Measurements from ENCODE around the gene PWWP2B.

PWWP2B gene

DNA sequence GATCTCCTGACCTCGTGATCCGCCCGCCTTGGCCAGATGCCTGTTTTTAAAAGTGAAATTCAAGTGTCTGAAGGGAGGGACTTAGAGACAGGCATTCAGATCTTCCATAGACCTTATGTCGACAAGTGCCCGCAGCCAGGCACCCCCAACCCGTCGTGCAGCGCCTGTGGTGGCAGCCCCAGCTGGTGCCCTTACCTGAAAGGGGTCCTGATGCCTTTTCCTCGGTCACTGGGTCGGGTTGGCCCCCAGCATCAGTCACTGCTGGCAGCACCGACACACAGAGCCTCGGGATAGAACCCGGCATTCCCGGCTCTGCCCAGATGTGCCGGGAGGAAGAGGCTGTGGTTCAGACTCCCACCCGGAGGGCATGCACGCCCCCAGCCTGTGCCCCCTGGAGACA lies 41.7 kb upstream of the PWWP2B start:
- H3K27me3 ChIP-seq (ENCODE audit: control insufficient read depth in 1 of 2, insufficient read depth in 2 of 2, low read length in 2 of 2): no peaks in the 10 kb centered on the region
- no peaks in the 10 kb centered on the region for H3K36me3 ChIP-seq (ENCODE audit: insufficient read depth, low read length)
- H3K27ac ChIP-seq (ENCODE audit: low read depth, low read length): no peak overlapping the region
- no peak overlapping the region for H3K4me3 ChIP-seq (ENCODE audit: low read depth in 1 of 2, low read length in 2 of 2)
- no peaks in the 10 kb centered on the region for H3K4me1 ChIP-seq (ENCODE audit: insufficient read depth, low read length)
- no peaks in the 10 kb centered on the region for H3K9me3 ChIP-seq (ENCODE audit: low read length)
- H3K9ac ChIP-seq (ENCODE audit: low read length): no peak overlapping the region

DNA sequence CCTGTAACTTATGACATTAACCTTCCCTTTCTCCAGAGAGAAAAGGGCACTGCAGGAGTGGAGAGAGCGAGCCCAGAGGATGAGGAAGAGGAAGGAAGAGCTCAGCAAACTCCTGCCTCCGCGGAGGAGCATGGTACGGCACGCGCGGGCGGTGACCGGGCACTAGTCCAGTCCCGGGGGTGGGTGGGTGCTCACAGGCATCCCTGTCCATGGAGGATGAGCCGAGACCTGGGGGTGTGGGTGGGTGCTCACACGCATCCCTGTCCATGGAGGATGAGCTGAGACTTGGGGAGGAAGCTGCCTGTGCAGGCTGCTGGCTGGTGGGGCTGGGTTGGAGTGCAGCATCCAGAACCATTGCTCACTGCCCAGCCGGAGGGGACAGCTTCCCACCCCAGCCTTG lies 41.2 kb upstream of the PWWP2B start:
- H3K36me3 ChIP-seq (ENCODE audit: insufficient read depth, low read length): no peaks in the 10 kb centered on the region
- H3K4me1 ChIP-seq (ENCODE audit: insufficient read depth, low read length): no peaks in the 10 kb centered on the region
- no peaks in the 10 kb centered on the region for H3K9me3 ChIP-seq (ENCODE audit: low read length)
- H3K27ac ChIP-seq (ENCODE audit: low read depth, low read length): no peak overlapping the region
- H3K27me3 ChIP-seq (ENCODE audit: control insufficient read depth in 1 of 2, insufficient read depth in 2 of 2, low read length in 2 of 2): no peaks in the 10 kb centered on the region
- H3K9ac ChIP-seq (ENCODE audit: low read length): no peak overlapping the region
- no peak overlapping the region for H3K4me3 ChIP-seq (ENCODE audit: low read depth in 1 of 2, low read length in 2 of 2)

GRCh38 chr10:132356621-132357195 lies 40.3 kb upstream of the PWWP2B start:
- H3K9me3 ChIP-seq (ENCODE audit: low read length): no peaks in the 10 kb centered on the region
- H3K4me3 ChIP-seq (ENCODE audit: low read depth in 1 of 2, low read length in 2 of 2): no peak overlapping the region
- H3K27me3 ChIP-seq (ENCODE audit: control insufficient read depth in 1 of 2, insufficient read depth in 2 of 2, low read length in 2 of 2): no peaks in the 10 kb centered on the region
- H3K27ac ChIP-seq (ENCODE audit: low read depth, low read length): no peak overlapping the region
- no peaks in the 10 kb centered on the region for H3K36me3 ChIP-seq (ENCODE audit: insufficient read depth, low read length)
- H3K4me1 ChIP-seq (ENCODE audit: insufficient read depth, low read length): no peaks in the 10 kb centered on the region
- H3K9ac ChIP-seq (ENCODE audit: low read length): no peak overlapping the region

DNA sequence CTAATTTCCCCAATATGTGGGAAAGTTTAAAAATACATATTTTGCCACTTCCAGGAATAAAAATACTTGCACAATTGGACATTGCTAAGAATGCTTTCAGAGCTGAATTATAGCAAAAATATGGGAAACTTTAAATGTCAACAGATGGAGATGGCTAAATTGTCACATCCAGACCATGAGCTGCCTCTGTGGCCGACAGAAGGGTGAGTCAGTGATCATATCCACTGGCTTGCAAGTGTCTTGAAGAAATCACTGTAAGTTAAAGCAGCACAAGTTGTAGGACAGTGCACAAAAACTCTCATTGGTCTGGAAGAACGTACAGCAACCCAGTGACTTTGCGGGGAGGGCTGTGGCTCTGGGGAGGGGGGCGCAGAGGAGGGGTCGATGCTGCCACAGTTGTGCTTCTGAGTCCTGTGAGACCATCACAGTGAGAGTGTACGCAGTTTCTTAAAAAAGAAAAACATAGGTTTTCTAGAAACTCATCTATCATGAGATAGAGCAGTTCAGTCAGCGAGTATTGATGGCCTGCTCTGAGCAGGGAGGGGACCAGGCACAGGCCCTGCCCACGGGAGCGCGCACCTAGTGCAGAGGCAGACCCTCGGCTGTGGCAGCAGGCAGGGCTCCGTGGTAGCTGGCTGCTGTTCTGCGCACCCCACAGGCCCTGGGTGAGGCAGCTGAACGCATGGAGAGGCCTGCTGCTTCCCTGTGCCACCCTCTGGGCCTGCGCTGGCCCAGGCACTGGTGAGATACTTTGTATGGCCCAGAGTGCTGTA lies 39.5 kb upstream of the PWWP2B start:
- no peaks in the 10 kb centered on the region for H3K4me1 ChIP-seq (ENCODE audit: insufficient read depth, low read length)
- no peaks in the 10 kb centered on the region for H3K27me3 ChIP-seq (ENCODE audit: control insufficient read depth in 1 of 2, insufficient read depth in 2 of 2, low read length in 2 of 2)
- H3K36me3 ChIP-seq (ENCODE audit: insufficient read depth, low read length): no peaks in the 10 kb centered on the region
- no peaks in the 10 kb centered on the region for H3K9me3 ChIP-seq (ENCODE audit: low read length)
- no peak overlapping the region for H3K4me3 ChIP-seq (ENCODE audit: low read depth in 1 of 2, low read length in 2 of 2)
- no peak overlapping the region for H3K9ac ChIP-seq (ENCODE audit: low read length)
- no peak overlapping the region for H3K27ac ChIP-seq (ENCODE audit: low read depth, low read length)

DNA sequence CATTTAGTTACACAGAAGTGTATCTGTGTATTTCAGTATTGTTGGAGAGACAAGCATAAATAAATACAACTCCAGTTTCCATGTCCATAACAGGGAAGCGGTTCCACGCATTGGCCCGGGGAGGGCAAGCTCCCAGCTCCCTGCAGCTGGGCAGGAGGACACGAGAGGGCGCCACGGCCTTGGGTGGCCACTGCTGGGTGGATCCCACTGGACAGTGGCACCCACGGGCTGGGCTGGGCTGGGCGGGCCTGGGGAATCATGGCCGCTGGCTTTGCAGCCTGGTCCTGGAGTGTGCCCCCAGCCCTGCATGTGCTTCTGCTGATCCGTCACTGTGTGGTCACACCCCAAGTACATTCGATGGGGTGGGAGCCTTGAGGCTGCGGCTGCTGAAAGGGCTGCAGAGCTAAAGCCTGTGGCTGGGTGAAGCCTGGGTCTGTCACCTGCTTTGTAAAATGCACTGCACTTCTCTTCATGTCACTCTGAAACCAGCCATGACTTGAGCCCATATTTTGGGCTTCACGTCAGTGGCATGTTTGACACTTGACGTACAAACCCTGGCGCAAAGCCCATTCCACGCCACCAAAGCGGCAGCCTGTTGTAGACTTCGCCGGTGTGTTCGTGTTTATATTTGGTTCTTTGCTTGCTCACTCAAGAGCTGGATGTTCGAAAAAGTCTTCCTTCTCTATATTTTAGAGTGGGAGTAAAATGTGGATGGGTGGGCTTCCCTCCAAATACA lies 37.5 kb upstream of the PWWP2B start:
- Histone ChIP-seq H3K4me1 (ENCODE audit: insufficient read depth, low read length) (no peaks in the 10 kb centered on the region), H3K9me3 (ENCODE audit: low read length) (no peaks in the 10 kb centered on the region), H3K27me3 (ENCODE audit: control insufficient read depth in 1 of 2, insufficient read depth in 2 of 2, low read length in 2 of 2) (no peaks in the 10 kb centered on the region), H3K36me3 (ENCODE audit: insufficient read depth, low read length) (no peaks in the 10 kb centered on the region), H3K9ac (ENCODE audit: low read length) (no peak overlapping the region), H3K27ac (ENCODE audit: low read depth, low read length) (no peak overlapping the region), H3K4me3 (ENCODE audit: low read depth in 1 of 2, low read length in 2 of 2) (no peak overlapping the region)

DNA sequence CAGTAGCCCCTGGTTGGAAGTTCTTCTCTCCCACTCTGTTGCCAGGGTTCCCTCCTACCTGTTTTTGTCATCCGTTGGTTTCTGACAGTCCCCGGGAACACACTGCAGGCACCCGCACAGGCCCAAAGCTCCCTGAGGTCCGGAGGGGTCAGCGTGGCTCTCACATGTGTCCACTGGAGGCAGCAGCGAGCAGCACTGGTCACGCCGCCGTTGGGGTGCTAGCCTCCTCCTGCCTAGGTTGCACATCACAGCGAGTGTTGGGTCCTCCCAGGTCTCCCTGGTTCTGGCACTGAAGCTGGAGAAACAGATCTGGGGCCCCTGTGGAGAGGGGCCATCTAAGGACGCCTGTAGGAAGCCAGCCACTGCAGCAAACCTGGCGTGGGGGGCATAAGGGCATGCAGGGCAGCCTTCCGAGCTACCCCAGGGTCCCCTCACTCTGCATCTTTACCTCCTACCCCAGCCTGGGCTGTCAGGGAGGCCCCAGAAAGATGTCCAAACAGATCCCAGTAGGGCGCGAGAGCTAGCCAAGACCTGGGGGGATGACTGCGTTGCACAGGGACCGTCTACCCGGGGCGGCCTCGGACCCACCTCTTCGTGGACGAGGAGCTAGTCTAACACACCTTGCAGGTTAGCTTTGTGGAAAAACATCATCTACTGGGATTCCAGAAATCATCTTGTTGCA lies 36.1 kb upstream of the PWWP2B start:
- H3K9me3 ChIP-seq (ENCODE audit: low read length): no peaks in the 10 kb centered on the region
- no peaks in the 10 kb centered on the region for H3K4me1 ChIP-seq (ENCODE audit: insufficient read depth, low read length)
- H3K36me3 ChIP-seq (ENCODE audit: insufficient read depth, low read length): no peaks in the 10 kb centered on the region
- no peak overlapping the region for H3K27ac ChIP-seq (ENCODE audit: low read depth, low read length)
- no peaks in the 10 kb centered on the region for H3K27me3 ChIP-seq (ENCODE audit: control insufficient read depth in 1 of 2, insufficient read depth in 2 of 2, low read length in 2 of 2)
- H3K4me3 ChIP-seq (ENCODE audit: low read depth in 1 of 2, low read length in 2 of 2): no peak overlapping the region
- H3K9ac ChIP-seq (ENCODE audit: low read length): no peak overlapping the region

- no peak overlapping the region for H3K27ac ChIP-seq (ENCODE audit: low read depth, low read length)
- no peaks in the 10 kb centered on the region for H3K4me1 ChIP-seq (ENCODE audit: insufficient read depth, low read length)
- H3K36me3 ChIP-seq (ENCODE audit: insufficient read depth, low read length): peaks cover 2% of the 10 kb centered on the region
- no peak overlapping the region for H3K9ac ChIP-seq (ENCODE audit: low read length)
- H3K9me3 ChIP-seq (ENCODE audit: low read length): no peaks in the 10 kb centered on the region
- no peak overlapping the region for H3K4me3 ChIP-seq (ENCODE audit: low read depth in 1 of 2, low read length in 2 of 2)
- no peaks in the 10 kb centered on the region for H3K27me3 ChIP-seq (ENCODE audit: control insufficient read depth in 1 of 2, insufficient read depth in 2 of 2, low read length in 2 of 2)
Observed at GRCh38 chr10:132361581-132362101, 35.4 kb upstream of the PWWP2B start.

- Histone ChIP-seq H3K9ac (ENCODE audit: low read length) (no peak overlapping the region), H3K27me3 (ENCODE audit: control insufficient read depth in 1 of 2, insufficient read depth in 2 of 2, low read length in 2 of 2) (no peaks in the 10 kb centered on the region), H3K9me3 (ENCODE audit: low read length) (no peaks in the 10 kb centered on the region)
Observed at GRCh38 chr10:132362151-132362611, 34.8 kb upstream of the PWWP2B start.

DNA sequence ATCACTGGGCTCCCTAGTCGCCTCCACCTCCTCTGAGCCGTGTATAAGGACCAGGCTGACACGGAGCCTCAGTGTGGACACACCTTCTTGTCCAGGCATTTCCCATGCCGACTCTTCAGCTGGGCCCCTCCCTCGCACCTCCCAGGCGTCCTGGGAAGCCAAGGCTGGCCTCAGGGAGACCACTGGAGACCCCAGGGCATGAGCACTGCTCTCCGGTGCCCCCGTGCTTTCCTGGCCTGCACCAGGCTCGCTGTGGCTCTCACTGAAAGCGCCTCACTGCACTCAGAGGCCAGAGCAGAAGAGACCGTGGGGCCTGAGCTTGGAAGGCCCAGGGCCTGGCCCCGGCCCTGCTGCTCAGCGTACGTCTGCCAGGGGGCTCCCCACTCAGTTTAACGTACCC lies 33.6 kb upstream of the PWWP2B start:
- Histone ChIP-seq H3K9ac (ENCODE audit: low read length) (no peak overlapping the region), H3K9me3 (ENCODE audit: low read length) (peaks cover 4% of the 10 kb centered on the region), H3K4me3 (ENCODE audit: low read depth in 1 of 2, low read length in 2 of 2) (no peak overlapping the region), H3K27me3 (ENCODE audit: control insufficient read depth in 1 of 2, insufficient read depth in 2 of 2, low read length in 2 of 2) (no peaks in the 10 kb centered on the region), H3K4me1 (ENCODE audit: insufficient read depth, low read length) (no peaks in the 10 kb centered on the region), H3K27ac (ENCODE audit: low read depth, low read length) (no peak overlapping the region), H3K36me3 (ENCODE audit: insufficient read depth, low read length) (peaks cover 10% of the 10 kb centered on the region)

More at GRCh38 chr10:132362151-132362611, 34.8 kb upstream of the PWWP2B start:
- H3K4me3 ChIP-seq (ENCODE audit: low read depth in 1 of 2, low read length in 2 of 2): no peak overlapping the region
- no peaks in the 10 kb centered on the region for H3K4me1 ChIP-seq (ENCODE audit: insufficient read depth, low read length)
- H3K27ac ChIP-seq (ENCODE audit: low read depth, low read length): no peak overlapping the region
- H3K36me3 ChIP-seq (ENCODE audit: insufficient read depth, low read length): peaks cover 8% of the 10 kb centered on the region

GRCh38 chr10:132363921-132364593 lies 32.9 kb upstream of the PWWP2B start:
- Histone ChIP-seq H3K27ac (ENCODE audit: low read depth, low read length) (no peak overlapping the region), H3K4me3 (ENCODE audit: low read depth in 1 of 2, low read length in 2 of 2) (no peak overlapping the region), H3K9ac (ENCODE audit: low read length) (no peak overlapping the region), H3K27me3 (ENCODE audit: control insufficient read depth in 1 of 2, insufficient read depth in 2 of 2, low read length in 2 of 2) (no peaks in the 10 kb centered on the region), H3K9me3 (ENCODE audit: low read length) (peaks cover 4% of the 10 kb centered on the region), H3K36me3 (ENCODE audit: insufficient read depth, low read length) (peaks cover 10% of the 10 kb centered on the region), H3K4me1 (ENCODE audit: insufficient read depth, low read length) (no peaks in the 10 kb centered on the region)

DNA sequence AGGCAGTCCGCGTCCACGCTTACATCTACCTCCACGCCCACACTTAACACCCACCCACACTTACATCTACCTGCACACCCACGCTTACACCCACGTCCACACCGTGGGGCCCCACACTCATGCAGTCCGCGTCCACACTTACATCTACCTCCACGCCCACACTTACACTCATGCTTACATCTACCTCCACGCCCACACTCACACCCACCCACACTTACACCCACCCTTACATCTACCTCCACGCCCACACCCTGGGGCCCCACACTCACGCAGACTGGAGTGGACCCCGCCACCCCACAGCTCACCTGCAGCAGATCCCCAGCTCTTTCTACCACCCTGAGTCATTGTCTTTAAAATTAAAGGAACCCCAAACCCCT lies 32.4 kb upstream of the PWWP2B start:
- H3K4me1 ChIP-seq (ENCODE audit: insufficient read depth, low read length): no peaks in the 10 kb centered on the region
- H3K27ac ChIP-seq (ENCODE audit: low read depth, low read length): no peak overlapping the region
- H3K36me3 ChIP-seq (ENCODE audit: insufficient read depth, low read length): peaks cover 10% of the 10 kb centered on the region
- H3K9ac ChIP-seq (ENCODE audit: low read length): no peak overlapping the region
- no peak overlapping the region for H3K4me3 ChIP-seq (ENCODE audit: low read depth in 1 of 2, low read length in 2 of 2)
- no peaks in the 10 kb centered on the region for H3K27me3 ChIP-seq (ENCODE audit: control insufficient read depth in 1 of 2, insufficient read depth in 2 of 2, low read length in 2 of 2)
- H3K9me3 ChIP-seq (ENCODE audit: low read length): peaks cover 4% of the 10 kb centered on the region
